A549 (cell line): Measurements from ENCODE around the gene OPRM1.

Source experiments
- BHLHE40 ChIP-seq: IDR thresholded peaks from 2 replicates; pipeline ENCODE4 v1.6.1; 2012; ENCODE audit warnings: low read depth, low read length, inconsistent platforms
- CBX8 ChIP-seq: fragments of 200-600 bp; sonication (generic); IDR thresholded peaks from 2 replicates; pipeline ENCODE4 v1.6.1; 2016
- CEBPB ChIP-seq, 2 experiments: fragments of >200 bp in 1 of 2; sonication (Bioruptor Twin) in 1 of 2; formaldehyde crosslinking in 1 of 2; IDR thresholded peaks; 2 replicates each; pipeline ENCODE4 v1.6.1; 2012 to 2016
- CHD4 ChIP-seq: fragments of 200-600 bp; sonication (generic); IDR thresholded peaks from 2 replicates; pipeline ENCODE4 v1.6.1; 2016; ENCODE audit warnings: antibody characterized with exemption, mild to moderate bottlenecking, borderline replicate concordance
- EP300 ChIP-seq, 2 experiments: fragments of >200 bp; sonication (Bioruptor Twin); formaldehyde crosslinking; IDR thresholded peaks; 2 replicates in 1 of 2; 3 replicates in 1 of 2; pipeline ENCODE4 v1.6.1; 2016 to 2017
- FOSL2 ChIP-seq, 2 experiments: fragments of 450-650 bp in 1 of 2; fragments of >200 bp in 1 of 2; sonication (Bioruptor Twin) in 1 of 2; formaldehyde crosslinking; IDR thresholded peaks; 2 replicates each; pipeline versions ENCODE4 v1.5.0 to v1.6.1; 2016 to 2020; ENCODE audit warnings: mild to moderate bottlenecking in 1 of 2, moderate library complexity in 1 of 2
- POLR2A ChIP-seq: IDR thresholded peaks from 2 replicates; pipeline ENCODE4 v1.6.1; 2012; ENCODE audit warnings: mild to moderate bottlenecking, low read length
- RARB ChIP-seq: fragments of 250-450 bp; sonication (Bioruptor Pico); IDR thresholded peaks from 2 replicates; pipeline ENCODE4 v1.8.0; 2021; ENCODE audit warnings: mild to moderate bottlenecking, moderate library complexity
- RCOR1 ChIP-seq: fragments of 150-350 bp; IDR thresholded peaks from 2 replicates; pipeline ENCODE4 v1.6.1; 2014; ENCODE audit warnings: antibody characterized with exemption, low read length, low read depth
- TF ChIP-seq, protein P1 (sequence below): fragments of >200 bp; sonication (Bioruptor Twin); formaldehyde crosslinking; IDR thresholded peaks from 3 replicates; pipeline ENCODE4 v1.5.1; 2016

DNA sequence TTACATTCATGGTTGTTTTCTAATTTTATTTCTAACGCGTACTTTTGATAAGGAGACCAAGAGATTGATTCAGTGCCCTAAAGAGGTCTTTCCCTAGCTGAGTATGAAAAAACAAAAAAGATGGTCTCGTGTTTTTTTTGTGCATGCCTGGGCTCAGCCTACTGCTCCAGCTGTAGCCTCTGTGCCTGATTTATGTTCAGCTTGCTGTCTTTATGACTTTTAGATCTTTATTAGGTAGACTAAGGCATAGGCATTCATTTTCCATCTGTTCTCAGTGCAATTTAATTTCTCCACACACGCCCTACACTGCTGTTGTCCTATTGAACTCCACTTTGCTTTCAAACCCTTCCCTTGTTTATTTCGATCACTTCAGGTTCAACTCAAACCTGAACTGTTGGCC is 56.5 kb downstream of the OPRM1 start:
- no peak for TF ChIP-seq POLR2A
- TF ChIP-seq CBX8: no peak
- TF ChIP-seq, protein P1, sequence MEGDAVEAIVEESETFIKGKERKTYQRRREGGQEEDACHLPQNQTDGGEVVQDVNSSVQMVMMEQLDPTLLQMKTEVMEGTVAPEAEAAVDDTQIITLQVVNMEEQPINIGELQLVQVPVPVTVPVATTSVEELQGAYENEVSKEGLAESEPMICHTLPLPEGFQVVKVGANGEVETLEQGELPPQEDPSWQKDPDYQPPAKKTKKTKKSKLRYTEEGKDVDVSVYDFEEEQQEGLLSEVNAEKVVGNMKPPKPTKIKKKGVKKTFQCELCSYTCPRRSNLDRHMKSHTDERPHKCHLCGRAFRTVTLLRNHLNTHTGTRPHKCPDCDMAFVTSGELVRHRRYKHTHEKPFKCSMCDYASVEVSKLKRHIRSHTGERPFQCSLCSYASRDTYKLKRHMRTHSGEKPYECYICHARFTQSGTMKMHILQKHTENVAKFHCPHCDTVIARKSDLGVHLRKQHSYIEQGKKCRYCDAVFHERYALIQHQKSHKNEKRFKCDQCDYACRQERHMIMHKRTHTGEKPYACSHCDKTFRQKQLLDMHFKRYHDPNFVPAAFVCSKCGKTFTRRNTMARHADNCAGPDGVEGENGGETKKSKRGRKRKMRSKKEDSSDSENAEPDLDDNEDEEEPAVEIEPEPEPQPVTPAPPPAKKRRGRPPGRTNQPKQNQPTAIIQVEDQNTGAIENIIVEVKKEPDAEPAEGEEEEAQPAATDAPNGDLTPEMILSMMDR: no peak
- TF ChIP-seq EP300 (IDR thresholded peaks at IDR 0.05): no peak
- TF ChIP-seq BHLHE40: no peak
- TF ChIP-seq FOSL2 (IDR thresholded peaks at IDR 0.05): no peak
- TF ChIP-seq FOSL2 (CRISPR knock-in tag; IDR thresholded peaks at IDR 0.05): no peak
- TF ChIP-seq RCOR1: no peak
- no peak for TF ChIP-seq RARB (CRISPR knock-in tag)
- TF ChIP-seq CEBPB (IDR thresholded peaks at IDR 0.05): no peak
- TF ChIP-seq CHD4: no peak
